Measurements from ENCODE around the gene EIF2S2. TPM values are rescaled to one million over a fixed set of nuclear protein-coding genes. Genes with fewer than 3 reads are reported as not detected.
A peak's percentile ranks its signal among the peaks of the same experiment; 100 is the strongest.

EIF2S2 gene
- total RNA-seq, 1 donor, result 115 TPM

DNA sequence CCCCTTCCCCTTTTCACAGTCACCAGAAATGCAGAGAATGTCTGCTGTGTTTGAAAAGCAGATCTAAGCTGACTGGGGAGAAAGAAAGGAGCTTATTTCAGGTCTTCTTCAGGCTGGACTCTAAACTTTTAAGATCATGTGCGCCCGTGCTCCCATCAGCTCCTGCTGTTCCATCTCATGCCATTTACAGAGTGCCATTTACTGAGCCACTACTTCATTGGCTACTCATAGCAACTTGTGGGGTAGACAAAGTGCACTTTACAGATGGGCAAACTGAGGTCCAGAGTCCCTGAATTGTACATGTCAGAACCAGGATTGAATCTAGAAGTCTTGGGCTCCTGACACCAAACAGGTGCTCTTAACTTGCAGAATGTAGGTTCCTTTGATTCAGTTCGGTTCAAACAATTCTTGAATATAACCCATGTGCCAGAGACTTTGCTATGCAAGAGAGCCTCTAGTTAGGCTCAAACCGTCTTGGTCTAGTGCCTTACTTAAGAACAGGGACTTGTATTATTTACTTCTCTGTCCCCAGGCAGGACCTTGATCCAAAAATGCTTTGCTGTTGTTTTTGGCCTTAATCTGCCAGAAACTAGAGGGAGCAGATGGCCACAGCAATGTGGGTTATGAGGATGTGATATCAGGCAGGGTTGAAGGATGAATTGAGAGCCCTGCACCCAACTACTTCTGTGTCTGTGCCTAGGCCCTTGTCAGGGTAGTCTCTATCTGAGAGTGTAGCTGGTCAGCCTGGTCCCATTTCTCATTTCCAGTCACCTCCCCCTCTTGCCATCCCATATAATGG is 61.9 kb downstream of the EIF2S2 start:
- TF ChIP-seq, protein P1, sequence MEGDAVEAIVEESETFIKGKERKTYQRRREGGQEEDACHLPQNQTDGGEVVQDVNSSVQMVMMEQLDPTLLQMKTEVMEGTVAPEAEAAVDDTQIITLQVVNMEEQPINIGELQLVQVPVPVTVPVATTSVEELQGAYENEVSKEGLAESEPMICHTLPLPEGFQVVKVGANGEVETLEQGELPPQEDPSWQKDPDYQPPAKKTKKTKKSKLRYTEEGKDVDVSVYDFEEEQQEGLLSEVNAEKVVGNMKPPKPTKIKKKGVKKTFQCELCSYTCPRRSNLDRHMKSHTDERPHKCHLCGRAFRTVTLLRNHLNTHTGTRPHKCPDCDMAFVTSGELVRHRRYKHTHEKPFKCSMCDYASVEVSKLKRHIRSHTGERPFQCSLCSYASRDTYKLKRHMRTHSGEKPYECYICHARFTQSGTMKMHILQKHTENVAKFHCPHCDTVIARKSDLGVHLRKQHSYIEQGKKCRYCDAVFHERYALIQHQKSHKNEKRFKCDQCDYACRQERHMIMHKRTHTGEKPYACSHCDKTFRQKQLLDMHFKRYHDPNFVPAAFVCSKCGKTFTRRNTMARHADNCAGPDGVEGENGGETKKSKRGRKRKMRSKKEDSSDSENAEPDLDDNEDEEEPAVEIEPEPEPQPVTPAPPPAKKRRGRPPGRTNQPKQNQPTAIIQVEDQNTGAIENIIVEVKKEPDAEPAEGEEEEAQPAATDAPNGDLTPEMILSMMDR (IDR thresholded peaks at IDR 0.05; ENCODE audit: insufficient read depth, low read depth, low read length), result no peak
- H3K4me3 ChIP-seq (ENCODE audit: low read depth, low read length), result no peak overlapping the region
- no peak for DNase-seq (ENCODE audit: low read depth)

DNA sequence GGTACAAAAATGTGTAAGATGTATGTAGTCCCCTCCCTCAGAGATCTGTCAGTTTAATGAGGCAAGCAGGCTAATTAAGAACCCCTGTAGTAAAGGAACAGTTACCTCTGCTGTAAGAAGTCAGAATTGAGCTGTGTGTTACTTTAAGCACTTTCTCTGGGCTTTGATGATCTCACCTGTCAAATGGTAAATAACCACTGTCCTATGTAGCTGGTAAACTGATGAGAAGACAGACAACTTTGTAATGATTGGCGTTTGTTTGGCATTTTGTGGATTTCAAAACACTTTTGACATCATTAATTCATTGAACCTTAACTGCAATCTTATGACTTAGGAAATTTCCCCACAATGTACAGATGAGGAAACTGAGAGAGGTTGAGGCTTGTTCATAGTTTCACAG is 62.7 kb downstream of the EIF2S2 start:
- TF ChIP-seq, protein P1 (IDR thresholded peaks at IDR 0.05; ENCODE audit: insufficient read depth, low read depth, low read length), result no peak
- H3K4me3 ChIP-seq (ENCODE audit: low read depth, low read length), result no peak overlapping the region
- DNase-seq (ENCODE audit: low read depth), result no peak

DNA sequence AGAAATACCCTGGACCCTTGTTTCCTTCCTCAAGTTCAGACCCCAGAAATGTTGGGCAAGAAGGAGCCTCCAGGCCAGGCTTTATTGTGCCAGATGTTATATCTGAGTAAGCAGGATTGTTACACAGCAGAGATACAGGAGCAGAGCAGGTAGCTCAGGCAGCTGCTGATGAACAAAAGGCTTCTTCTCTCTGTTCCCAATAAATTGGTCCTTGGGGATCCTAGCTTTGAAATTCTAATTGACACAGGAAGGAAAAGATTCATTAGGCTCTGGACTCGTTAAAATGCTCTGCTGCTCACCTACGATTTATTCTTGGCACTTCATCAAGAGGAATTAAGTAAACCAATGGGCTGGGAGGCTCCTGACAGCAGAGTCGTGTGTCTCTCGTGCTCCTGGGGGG is 64.1 kb downstream of the EIF2S2 start:
- no peak for DNase-seq (ENCODE audit: low read depth)
- TF ChIP-seq, protein P1 (IDR thresholded peaks at IDR 0.05; ENCODE audit: insufficient read depth, low read depth, low read length), result no peak
- H3K4me3 ChIP-seq (ENCODE audit: low read depth, low read length), result no peak overlapping the region

DNA sequence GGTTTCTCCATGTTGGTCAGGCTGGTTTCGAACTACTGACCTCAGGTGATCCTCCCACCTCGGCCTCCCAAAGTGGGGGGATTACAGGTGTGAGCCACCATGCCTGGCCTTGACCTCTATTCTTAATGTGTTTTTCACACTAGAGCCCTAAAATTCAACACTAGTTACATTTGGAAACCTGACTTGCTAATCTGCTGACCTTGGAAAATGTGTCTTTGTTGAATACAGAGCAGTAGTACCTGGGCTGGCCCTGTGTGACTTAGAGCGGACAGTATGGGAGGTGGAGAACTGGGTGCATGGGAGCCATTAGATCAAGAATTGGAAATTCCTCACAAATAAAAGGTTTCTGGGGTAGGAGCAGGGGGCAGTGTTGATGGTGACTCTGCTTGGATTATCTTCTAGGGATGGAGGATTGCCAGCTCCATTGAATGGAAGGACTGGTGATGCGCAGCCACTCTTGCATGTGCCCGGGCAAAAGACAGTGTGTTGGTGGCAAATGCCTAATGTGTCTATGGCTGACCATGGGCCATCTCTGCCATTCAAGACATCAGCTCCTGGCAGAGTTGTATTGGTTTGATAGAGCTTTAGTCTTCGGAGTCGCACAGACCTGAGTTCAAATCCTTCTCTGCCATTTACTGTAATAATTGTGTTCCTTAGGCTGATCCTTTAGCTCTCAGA is 64.9 kb downstream of the EIF2S2 start:
- TF ChIP-seq, protein P1 (IDR thresholded peaks at IDR 0.05; ENCODE audit: insufficient read depth, low read depth, low read length), result no peak
- DNase-seq (ENCODE audit: low read depth), result no peak

DNA sequence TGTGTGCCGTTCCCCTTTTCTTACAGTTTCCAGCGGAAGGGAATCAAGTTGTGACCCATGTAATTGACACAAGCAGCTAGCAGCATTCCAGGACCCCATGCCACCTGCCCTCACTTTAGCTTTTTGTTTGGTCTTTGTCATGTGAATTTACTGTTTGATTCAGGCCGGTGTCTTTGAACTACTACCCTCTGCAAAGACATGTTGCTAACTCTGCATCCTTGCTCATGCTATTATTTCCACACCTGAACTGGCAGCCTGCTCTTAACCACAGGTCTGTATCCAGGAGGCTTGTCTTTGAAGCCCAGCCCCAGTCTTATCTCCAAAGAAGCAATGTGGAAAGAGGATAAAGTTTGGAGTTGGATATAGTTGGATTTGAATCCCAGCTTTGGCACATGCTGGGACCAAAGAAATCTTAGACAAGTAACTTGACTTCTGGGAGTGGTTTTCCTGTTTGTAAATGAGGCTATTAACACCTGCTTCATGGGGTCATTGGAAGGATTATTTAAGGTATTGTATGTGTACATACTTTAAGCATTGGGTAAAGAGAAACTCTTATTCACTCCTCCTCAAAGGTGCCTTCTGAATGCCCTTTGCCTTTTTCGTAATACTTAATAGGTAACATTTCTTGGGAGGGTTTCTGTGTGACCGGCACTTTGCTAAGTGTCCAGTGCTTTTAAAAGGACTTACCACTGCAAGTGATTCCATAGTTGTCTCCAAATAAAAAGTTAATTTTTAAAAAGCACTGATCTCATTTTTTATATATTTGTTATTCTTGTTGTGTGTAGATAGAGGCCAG is 65.9 kb downstream of the EIF2S2 start:
- H3K4me3 ChIP-seq (ENCODE audit: low read depth, low read length), result no peak overlapping the region
- TF ChIP-seq, protein P1 (IDR thresholded peaks at IDR 0.05; ENCODE audit: insufficient read depth, low read depth, low read length), result no peak
- DNase-seq (ENCODE audit: low read depth), result no peak

More for the DNA sequence above, 64.9 kb downstream of the EIF2S2 start:
- no peak overlapping the region for H3K4me3 ChIP-seq (ENCODE audit: low read depth, low read length)

DNA sequence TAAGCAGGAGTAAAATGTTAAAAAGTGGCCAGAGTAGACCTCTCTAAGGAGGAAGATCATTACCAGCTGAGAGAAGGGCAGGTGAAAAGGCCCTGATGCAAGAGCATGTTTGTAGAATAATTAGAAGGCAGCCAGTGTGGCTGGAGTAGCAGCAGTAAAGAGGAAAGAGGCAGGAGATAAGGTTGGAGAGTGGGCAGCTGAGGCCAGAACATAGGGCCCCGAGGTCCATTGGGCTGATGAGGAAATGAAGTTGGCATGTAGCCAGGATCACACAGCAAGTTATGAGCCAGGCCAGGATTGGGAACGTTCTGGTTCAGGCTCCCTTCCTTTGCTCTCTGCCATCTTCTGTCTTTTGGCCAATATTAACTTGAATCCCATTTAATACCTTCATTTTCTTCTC is 66.7 kb downstream of the EIF2S2 start:
- TF ChIP-seq, protein P1 (IDR thresholded peaks at IDR 0.05; ENCODE audit: insufficient read depth, low read depth, low read length), result no peak
- peak; percentile 44 for DNase-seq (ENCODE audit: low read depth)
- no peak overlapping the region for H3K4me3 ChIP-seq (ENCODE audit: low read depth, low read length)
